GM11168 (cell line): ENCODE measurements around the gene KIAA0232.
"Not testable (repeated sequence)": the region's sequence is repeated elsewhere in the genome, so short reads cannot be mapped to it uniquely, and the experiment has no call there.

Experiments
- in situ Hi-C: fragments of 300-500 bp; cut with MboI; formaldehyde crosslinking; loops from one replicate; pipeline ENCODE4 v1.12.0; 2022; ENCODE audit warnings: low sequenced_read_pairs; ENCODE audit not compliant: unreplicated experiment

Gene KIAA0232

GRCh38 chr4:6755088-6755753 is 27.3 kb upstream of the KIAA0232 start:
- in situ Hi-C loops = no loop called here

- in situ Hi-C loops = not testable (repeated sequence)
Measured at GRCh38 chr4:6756345-6756744, 26.2 kb upstream of the KIAA0232 start.

- in situ Hi-C loops = no loop called here
Measured at GRCh38 chr4:6758728-6759127, 23.8 kb upstream of the KIAA0232 start.

- in situ Hi-C loops = no loop called here
Measured at GRCh38 chr4:6760865-6761264, 21.7 kb upstream of the KIAA0232 start.

- in situ Hi-C loops = no loop called here
Measured at GRCh38 chr4:6761649-6762615, 20.6 kb upstream of the KIAA0232 start.

GRCh38 chr4:6763330-6763851 is 19.1 kb upstream of the KIAA0232 start:
- in situ Hi-C loops = no loop called here

GRCh38 chr4:6764976-6765620 is 17.4 kb upstream of the KIAA0232 start:
- in situ Hi-C loops = no loop called here

- in situ Hi-C loops = no loop called here
Measured at GRCh38 chr4:6765703-6766102, 16.8 kb upstream of the KIAA0232 start.

- in situ Hi-C loops = no loop called here
Measured at GRCh38 chr4:6767386-6767747, 15.2 kb upstream of the KIAA0232 start.

- in situ Hi-C loops = no loop called here
Measured at GRCh38 chr4:6767748-6768538, 14.6 kb upstream of the KIAA0232 start.

GRCh38 chr4:6768539-6768905 is 14.0 kb upstream of the KIAA0232 start:
- in situ Hi-C loops = no loop called here

GRCh38 chr4:6769233-6769988 is 13.1 kb upstream of the KIAA0232 start:
- in situ Hi-C loops = no loop called here

- in situ Hi-C loops = no loop called here
Measured at GRCh38 chr4:6769989-6770420, 12.5 kb upstream of the KIAA0232 start.

GRCh38 chr4:6770581-6771228 is 11.8 kb upstream of the KIAA0232 start:
- in situ Hi-C loops = no loop called here

- in situ Hi-C loops = no loop called here
Measured at GRCh38 chr4:6771229-6771671, 11.3 kb upstream of the KIAA0232 start.

GRCh38 chr4:6772223-6772928 is 10.2 kb upstream of the KIAA0232 start:
- in situ Hi-C loops = no loop called here

GRCh38 chr4:6773106-6773505 is 9.4 kb upstream of the KIAA0232 start:
- in situ Hi-C loops = no loop called here
